Coronary artery (tissue), 2 donors: ENCODE data around the gene CCDC47.
A peak's percentile ranks its signal among the peaks of the same experiment; 100 is the strongest.

Source experiments
- DNase-seq: peaks from one replicate; pipeline ENCODE4 v3.0.0-alpha.2; 2017; ENCODE audit warnings: low spot score
- H3K27ac ChIP-seq, 2 donors: fragments of 200-600 bp; sonication (generic); one replicate each; pipeline ENCODE4 v1.5.1; 2016 to 2019
- H3K4me3 ChIP-seq: fragments of 200-600 bp; sonication (generic); 2 replicates; pipeline ENCODE4 v1.5.1; 2016; ENCODE audit warnings: mild to moderate bottlenecking, moderate library complexity
- CTCF ChIP-seq: fragments of 200-600 bp; sonication (generic); IDR thresholded peaks from one replicate; pipeline ENCODE4 v1.5.1; 2019; ENCODE audit warnings: antibody characterized with exemption

The CCDC47 gene

GRCh38 chr17:63754046-63754445 lies 19.4 kb downstream of the CCDC47 start:
- H3K4me3 ChIP-seq: no peak overlapping the region
- no peak for DNase-seq
- TF ChIP-seq CTCF: no peak
- no peak overlapping the region for H3K27ac ChIP-seq

- Histone ChIP-seq H3K4me3 (no peak overlapping the region), H3K27ac (no peak overlapping the region)
- DNase-seq: no peak
- no peak for TF ChIP-seq CTCF
Observed at GRCh38 chr17:63753215-63753614, 20.2 kb downstream of the CCDC47 start.

GRCh38 chr17:63752707-63753106 lies 20.7 kb downstream of the CCDC47 start:
- DNase-seq: no peak
- H3K27ac ChIP-seq: no peak overlapping the region
- H3K4me3 ChIP-seq: no peak overlapping the region
- no peak for TF ChIP-seq CTCF

- Histone ChIP-seq H3K4me3 (no peak overlapping the region), H3K27ac (no peak overlapping the region)
- no peak for TF ChIP-seq CTCF
- DNase-seq: no peak
Observed at GRCh38 chr17:63751806-63752205, 21.6 kb downstream of the CCDC47 start.

GRCh38 chr17:63741408-63742173 lies 31.8 kb downstream of the CCDC47 start, which contains the start of gene STRADA:
Gene STRADA, minus strand, starts transcription at chr17:63741799. Its CDS starts 13,430 bp downstream, at chr17:63728369.
- Histone ChIP-seq H3K27ac (peak within 1 kb of the TSS; percentile 95), H3K4me3 (peak within 1 kb of the TSS; percentile 93)
- TF ChIP-seq CTCF: no peak
- peak; percentile 98 for DNase-seq

- peak overlapping the region; percentile 95 for H3K27ac ChIP-seq
- DNase-seq: no peak
- TF ChIP-seq CTCF: no peak
- H3K4me3 ChIP-seq: peak overlapping the region; percentile 93
Observed at GRCh38 chr17:63741143-63741407, 32.3 kb downstream of the CCDC47 start.

GRCh38 chr17:63740464-63741142 lies 32.8 kb downstream of the CCDC47 start:
- DNase-seq: no peak
- no peak for TF ChIP-seq CTCF
- peak overlapping the region; percentile 93 for H3K4me3 ChIP-seq
- peak overlapping the region; percentile 95 for H3K27ac ChIP-seq
